ENCODE results near the gene PBX4. TPM values are rescaled to one million over a fixed set of nuclear protein-coding genes. Genes with fewer than 3 reads are reported as not detected.

PBX4 gene
- total and polyA plus RNA-seq, 2 of the 8 experiments (the other 6 are each of a cell fraction or from before 2014, with no cell fraction given), result 3.4 to 3.8 TPM

DNA sequence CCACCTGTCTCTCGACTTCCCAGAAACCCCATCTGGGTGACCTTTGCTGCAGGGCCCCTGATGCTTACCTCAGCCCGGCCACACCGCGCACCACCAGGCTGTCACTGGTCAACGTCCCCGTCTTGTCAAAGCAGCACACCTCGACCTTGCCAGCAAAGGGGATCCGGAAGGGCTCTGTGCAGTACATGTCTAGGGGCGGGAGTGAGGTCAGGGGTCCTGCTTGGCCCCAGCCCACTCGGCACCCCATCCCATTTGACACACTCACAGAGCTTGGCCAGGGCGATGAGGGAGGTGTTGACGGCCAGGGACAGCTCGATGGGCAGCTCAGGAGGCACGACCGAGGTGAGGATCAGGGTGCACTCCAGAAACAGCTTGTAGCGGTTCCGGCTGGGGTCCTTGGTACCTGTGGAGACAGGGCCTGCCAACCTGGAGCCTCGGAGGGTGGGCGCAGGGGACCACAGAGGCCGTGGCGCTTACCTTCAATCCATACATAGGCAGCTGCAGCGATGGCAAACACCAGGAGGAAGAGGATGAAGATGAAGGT, 36.6 kb upstream of the PBX4 start:
- no peak overlapping the region for H4K91ac ChIP-seq (replicated peaks; ENCODE audit: insufficient read length, low read length)
- no peak overlapping the region for H2BK20ac ChIP-seq (ENCODE audit: low read length)
- no peak for FAIRE-seq
- H3K4me3 ChIP-seq (ENCODE audit: extremely low read depth in 1 of 4, insufficient read depth in 2 of 4, low read depth in 3 of 4, low read length in 4 of 4), result no peak overlapping the region
- POLR2A ChIA-PET (ENCODE audit: partially characterized antibody), result interaction anchor here (1.9 to 3.7 kb wide), 2 partner anchors 9 to 11 kb away, joined by 5 to 13 read pairs; partner anchors contain the start of gene GMIP
- H4K5ac ChIP-seq (ENCODE audit: insufficient read length, low read depth, low read length), result no peak overlapping the region
- H3K18ac ChIP-seq (ENCODE audit: extremely low read depth, low read length), result no peak overlapping the region
- TF ChIP-seq ZNF274 (IDR thresholded peaks at IDR 0.05; ENCODE audit: borderline replicate concordance, extremely low read depth, low read length) (no peak), CEBPB (IDR thresholded peaks at IDR 0.05; ENCODE audit: low read depth, low read length) (no peak), SRF (IDR thresholded peaks at IDR 0.05; ENCODE audit: low read depth, low read length) (no peak), RFX5 (IDR thresholded peaks at IDR 0.05; ENCODE audit: borderline replicate concordance, low read depth, low read length) (no peak), NRF1 (IDR thresholded peaks at IDR 0.05; ENCODE audit: low read depth, low read length) (no peak), POU5F1 (IDR thresholded peaks at IDR 0.05; ENCODE audit: low read depth, low read length) (no peak), NANOG (IDR thresholded peaks at IDR 0.05; ENCODE audit: insufficient read depth, low read depth, low read length, poor library complexity, severe bottlenecking) (no peak), TAF7 (optimal IDR thresholded peaks at IDR 0.05; ENCODE audit: borderline replicate concordance, low read depth, low read length) (no peak), SIRT6 (IDR thresholded peaks at IDR 0.05; ENCODE audit: low read length) (no peak), JUND (IDR thresholded peaks at IDR 0.05; ENCODE audit: low read length) (no peak)
- DNase-seq (ENCODE audit: low read depth in 1 of 2, low spot score in 2 of 2), result no peak
- no peak overlapping the region for H3K4ac ChIP-seq (replicated peaks; ENCODE audit: insufficient read length, low read depth, low read length)
- H2BK12ac ChIP-seq (ENCODE audit: low read depth, low read length), result no peak overlapping the region
- no peak overlapping the region for H3K27ac ChIP-seq (ENCODE audit: low read depth, low read length)
- no peak overlapping the region for H3K9ac ChIP-seq (replicated peaks in 1 of 4; ENCODE audit: extremely low read depth in 1 of 4, low read depth in 3 of 4, low read length in 3 of 4)
- no peak overlapping the region for H3K4me2 ChIP-seq (ENCODE audit: insufficient read depth in 1 of 2, low read depth in 2 of 2, low read length in 2 of 2)
- H3K27me3 ChIP-seq (replicated peaks in 1 of 4; ENCODE audit: control insufficient read depth in 3 of 4, extremely low read depth in 1 of 4, insufficient read depth in 3 of 4, low read length in 3 of 4), result no peaks in the 10 kb centered on the region
- H2BK120ac ChIP-seq (replicated peaks; ENCODE audit: low read depth, low read length), result no peak overlapping the region
- peaks cover 6% of the 10 kb centered on the region for H3K79me1 ChIP-seq (ENCODE audit: low read depth, low read length)
- CTCF ChIA-PET (ENCODE audit: partially characterized antibody), result interaction anchor here (5.0 to 5.7 kb wide), 2 partner anchors 11 to 101 kb away, joined by 19 to 38 read pairs; partner anchors contain the start of gene GMIP
- WGBS, 2 experiments (ENCODE audit: extremely low coverage in 1 of 2, insufficient coverage in 1 of 2, insufficient read length in 1 of 2, insufficient replicate concordance in 2 of 2, low coverage in 1 of 2, low lambda C conversion rate in 2 of 2, missing lambda C conversion rate in 1 of 2), result 94% methylated on average over 22 of the region's 22 CpGs; no CpG with 5 or more reads in 1 of the 2 experiments
- H4K8ac ChIP-seq (ENCODE audit: extremely low read depth, insufficient read depth, low read length), result no peak overlapping the region
- H2AK5ac ChIP-seq (ENCODE audit: low read depth, low read length), result no peak overlapping the region
- no peaks in the 10 kb centered on the region for H3K9me3 ChIP-seq (ENCODE audit: insufficient read depth in 2 of 2, low read depth in 1 of 2, low read length in 1 of 2)
- peaks cover 6 to 24% of the 10 kb centered on the region in 2 experiments for H4K20me1 ChIP-seq (replicated peaks in 1 of 2; ENCODE audit: control insufficient read depth in 1 of 2, insufficient read depth in 2 of 2, low read length in 2 of 2)
- H3K23me2 ChIP-seq (ENCODE audit: low read depth, low read length), result no peaks in the 10 kb centered on the region
- H3K36me3 ChIP-seq (ENCODE audit: control insufficient read depth in 2 of 4, insufficient read depth in 4 of 4, low read length in 3 of 4), result peaks cover 47 to 88% (median 81%) of the 10 kb centered on the region in 4 experiments
- no peak overlapping the region for H2BK5ac ChIP-seq (ENCODE audit: low read depth, low read length)
- peaks cover 0 to 3% of the 10 kb centered on the region in 2 experiments; a peak in 1 of 4 replicates for H3K79me2 ChIP-seq (ENCODE audit: control insufficient read depth in 1 of 2, insufficient read depth in 2 of 2, low read length in 2 of 2)
- H3K14ac ChIP-seq (ENCODE audit: insufficient read length), result no peak overlapping the region
- no peak overlapping the region for H2AFZ ChIP-seq (ENCODE audit: low read length)
- H3K56ac ChIP-seq (replicated peaks; ENCODE audit: insufficient read length, low read depth, low read length), result no peak overlapping the region
- H3K4me1 ChIP-seq (replicated peaks in 1 of 4; ENCODE audit: control insufficient read depth in 3 of 4, insufficient read depth in 4 of 4, low read length in 3 of 4), result no peaks in the 10 kb centered on the region
- H3K23ac ChIP-seq (ENCODE audit: insufficient read length), result no peak overlapping the region
- H2BK15ac ChIP-seq (ENCODE audit: low read length), result no peak overlapping the region
